GM18511 (cell line): ENCODE measurements around the gene EFNB2.

Source experiments
- ATAC-seq: cut with Tn5 transposase; IDR thresholded peaks from one replicate; pipeline ENCODE4 v1.9.1; 2021; ENCODE audit warnings: mild to moderate bottlenecking, moderate library complexity; ENCODE audit not compliant: unreplicated experiment

The EFNB2 gene

DNA sequence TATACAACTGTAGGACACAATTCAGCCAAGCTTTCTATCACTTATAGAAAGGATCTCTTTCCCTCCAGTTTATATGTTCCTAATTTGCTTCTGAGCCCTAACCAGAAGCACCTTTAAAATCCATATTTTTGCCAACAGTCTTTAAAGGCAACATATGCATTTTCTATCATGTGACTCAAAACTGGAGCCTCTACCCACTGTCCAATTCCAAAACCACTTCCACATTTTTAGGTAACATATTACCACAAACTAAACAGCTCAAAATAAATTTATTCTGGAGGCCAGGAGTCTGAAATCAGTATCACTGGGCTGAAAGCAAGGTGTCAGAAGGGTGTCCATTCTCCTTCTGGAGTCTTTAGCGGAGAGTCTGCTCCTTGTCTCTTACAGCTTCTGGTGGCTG is 15.9 kb upstream of the EFNB2 start:
- no peak for ATAC-seq

DNA sequence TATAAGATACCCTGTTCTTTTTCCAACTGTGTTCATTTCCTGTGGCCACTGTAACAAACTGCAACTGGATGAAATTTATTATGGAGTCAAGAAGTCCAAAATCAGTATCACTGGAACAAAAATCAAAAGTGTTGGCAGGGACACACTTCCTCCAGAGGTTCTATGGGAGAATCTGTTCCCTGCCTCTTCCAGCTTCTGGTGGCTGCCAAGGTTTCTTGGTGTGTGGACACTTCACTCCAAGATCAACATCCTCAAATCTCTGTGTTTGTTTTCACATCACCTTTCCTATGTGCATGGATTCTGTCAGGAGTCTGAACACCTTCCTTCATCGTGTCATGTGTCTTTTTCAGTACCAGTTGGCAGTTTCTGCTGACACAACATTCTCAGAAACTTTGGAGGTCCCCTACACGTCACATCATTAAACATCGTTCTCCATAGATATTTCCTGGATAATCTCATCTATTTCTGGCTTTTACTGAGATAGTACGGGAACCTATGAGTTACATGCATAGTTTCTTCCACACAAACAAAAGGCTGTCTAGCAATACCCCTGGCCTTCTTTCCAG is 15.2 kb upstream of the EFNB2 start:
- no peak for ATAC-seq

DNA sequence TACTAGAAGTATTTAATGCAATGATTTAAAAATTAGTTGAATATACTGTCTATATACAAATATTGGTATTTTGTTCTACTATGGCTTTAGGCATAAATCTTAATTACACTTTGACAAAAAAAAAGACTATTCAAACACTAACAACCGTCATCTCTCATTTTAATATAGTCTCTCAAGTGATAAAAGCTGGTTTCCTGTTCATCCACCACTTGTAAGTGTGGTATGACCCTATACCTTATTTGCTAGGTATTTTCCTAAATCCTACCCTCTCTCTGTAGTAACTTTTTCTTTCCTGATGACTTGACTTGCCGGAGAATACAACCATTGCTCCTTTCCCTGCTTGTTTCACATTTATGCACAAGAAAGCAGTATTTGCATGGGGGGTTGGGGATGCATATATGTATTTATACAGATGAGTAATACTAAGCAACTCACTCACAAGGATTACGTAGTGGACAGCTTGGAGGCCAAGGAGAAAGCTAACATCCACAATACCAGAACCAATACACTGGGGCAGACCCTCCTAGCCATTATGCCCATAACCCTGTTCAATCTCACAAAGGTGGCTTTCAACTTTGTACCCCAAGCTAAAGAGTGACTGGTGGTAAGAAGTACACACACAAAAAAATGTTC is 12.7 kb upstream of the EFNB2 start:
- no peak for ATAC-seq

- no peak for ATAC-seq
Observed at GRCh38 chr13:106541826-106542225, 6.4 kb upstream of the EFNB2 start.

GRCh38 chr13:106540613-106541012 is 5.2 kb upstream of the EFNB2 start:
- ATAC-seq = no peak

DNA sequence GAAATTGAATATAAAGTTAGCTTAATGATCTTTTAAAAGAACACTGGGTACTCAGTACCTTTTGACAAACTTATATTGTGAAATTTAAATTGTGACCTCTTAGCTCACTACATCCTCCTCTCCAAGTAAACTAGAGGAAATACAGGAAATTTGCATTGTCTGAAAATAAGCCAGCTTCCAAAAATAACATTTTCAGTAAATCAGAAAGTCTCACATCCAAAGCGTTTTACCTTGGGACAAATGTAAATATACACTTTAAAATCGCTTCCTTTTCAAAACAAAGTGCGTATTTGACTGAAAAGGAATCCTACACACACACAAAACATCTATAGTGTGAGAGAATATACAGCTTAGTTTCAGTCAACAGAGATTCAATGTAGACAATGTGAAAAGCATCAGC is 2.1 kb upstream of the EFNB2 start:
- no peak for ATAC-seq

DNA sequence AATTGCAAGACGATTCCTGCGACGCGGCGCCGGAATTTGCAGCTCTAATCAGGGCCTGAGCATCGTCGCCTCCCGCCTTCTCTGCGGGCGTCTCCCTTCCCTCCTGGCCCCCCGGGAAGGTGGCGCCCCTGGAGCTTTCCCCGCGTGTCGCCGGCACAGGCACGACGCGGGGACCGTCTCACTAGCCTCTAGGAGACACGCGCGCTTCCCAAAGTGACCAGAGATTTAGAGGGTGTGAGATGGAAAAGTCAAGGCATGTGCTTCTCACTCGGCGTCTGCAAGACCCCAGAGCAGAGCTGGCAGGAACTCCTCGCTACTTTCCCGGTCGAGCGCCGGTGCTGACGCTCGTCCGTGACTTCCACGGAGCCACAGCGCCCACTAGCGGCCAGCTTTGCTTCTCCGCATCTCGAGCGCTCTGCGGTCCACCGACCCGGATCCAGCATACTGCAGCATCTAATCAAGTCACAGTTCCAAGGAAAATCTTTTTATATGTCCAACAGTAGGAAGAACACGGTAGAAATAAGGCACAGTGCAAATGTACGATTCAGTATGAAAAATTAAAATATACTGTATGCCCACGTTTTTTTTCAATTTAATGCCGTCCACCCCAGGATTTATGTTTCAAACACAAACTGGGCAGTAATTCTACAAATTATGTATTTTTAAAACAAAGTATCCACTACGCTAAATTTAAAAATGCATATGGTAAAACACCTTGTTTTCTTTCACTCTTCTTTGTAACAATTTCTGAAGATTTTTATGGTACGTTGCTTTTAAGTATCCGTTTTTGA is 977 bp upstream of the EFNB2 start:
- peak; percentile 53 for ATAC-seq

DNA sequence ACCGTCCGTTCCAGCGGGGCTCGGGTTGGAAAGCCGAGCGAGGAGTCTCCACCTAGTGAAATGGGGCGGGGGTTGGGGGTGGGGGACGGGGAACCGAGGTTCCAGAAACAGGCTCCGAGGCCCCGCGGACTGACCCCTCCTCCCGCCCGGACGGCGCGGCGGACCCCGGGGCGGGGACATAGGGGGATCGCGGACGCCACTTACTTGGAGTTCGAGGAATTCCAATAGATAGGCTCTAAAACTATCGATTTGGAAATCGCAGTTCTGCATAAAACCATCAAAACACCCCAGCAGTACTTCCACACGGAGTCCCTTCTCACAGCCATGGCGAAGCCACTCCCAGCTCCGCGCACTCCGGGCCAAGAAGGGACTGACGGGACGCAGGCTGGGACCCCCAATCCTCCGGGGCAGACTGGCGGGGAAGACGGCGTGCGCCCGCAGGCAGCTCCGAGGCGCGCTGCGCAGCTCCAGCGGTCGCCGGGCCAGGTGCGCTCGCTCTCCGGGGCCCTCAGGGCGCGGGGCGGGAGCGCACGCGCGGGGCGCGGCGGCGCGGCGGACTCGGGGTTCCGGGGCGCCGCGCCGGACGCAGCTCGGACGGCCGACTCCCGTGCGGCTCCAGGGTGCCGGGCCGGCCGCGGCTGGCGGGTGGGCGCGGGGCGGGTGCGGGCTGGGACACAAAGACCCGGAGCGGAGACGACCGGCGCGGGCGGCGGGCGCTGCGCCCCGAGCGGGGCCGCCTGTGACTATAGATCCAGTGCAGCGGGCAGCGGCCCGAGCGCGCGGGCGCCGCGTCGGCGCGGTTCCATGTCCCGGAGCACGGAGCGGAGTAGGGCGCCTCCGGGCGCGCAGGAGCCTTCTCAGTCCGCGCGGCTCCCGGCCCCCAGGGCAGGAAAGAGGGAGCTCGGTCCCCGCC is 567 bp downstream of the EFNB2 start:
- peak; percentile 21 for ATAC-seq

DNA sequence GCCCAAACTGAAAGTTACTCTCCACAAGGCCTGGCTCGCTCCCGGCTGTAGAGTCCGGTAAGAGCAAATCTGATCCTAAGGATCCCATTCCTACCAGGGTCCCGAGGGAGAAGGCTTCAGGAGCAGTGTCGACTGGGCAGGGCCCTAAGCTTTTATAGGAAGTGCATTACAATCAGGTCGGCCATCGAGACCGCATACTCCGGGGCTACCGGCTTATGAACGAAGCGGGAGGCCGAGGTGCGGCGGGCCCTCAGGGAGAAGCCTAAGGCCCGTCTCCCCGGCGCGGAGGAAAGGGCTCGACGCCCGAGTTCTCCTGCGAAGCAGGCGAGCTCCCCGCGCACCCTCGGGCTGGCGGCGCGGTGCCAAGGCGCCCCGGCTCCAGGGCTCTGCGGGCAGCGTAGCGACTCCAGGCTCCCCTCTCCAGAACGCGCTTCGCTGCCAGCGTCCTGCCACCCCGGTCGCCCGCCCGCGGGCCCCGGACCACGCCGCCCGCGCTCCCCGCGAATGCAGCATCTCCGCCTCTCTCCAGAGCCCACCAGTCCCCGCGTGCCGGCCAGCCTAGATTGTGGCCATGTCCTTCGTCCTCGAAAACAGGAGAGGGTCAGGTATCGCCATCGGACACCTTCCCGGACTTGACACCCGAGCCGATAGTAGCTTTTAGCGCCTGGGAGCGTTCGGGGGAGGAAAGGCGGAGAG is 1.4 kb downstream of the EFNB2 start:
- no peak for ATAC-seq

GRCh38 chr13:106533101-106533942 is 2.1 kb downstream of the EFNB2 start:
- ATAC-seq = no peak

DNA sequence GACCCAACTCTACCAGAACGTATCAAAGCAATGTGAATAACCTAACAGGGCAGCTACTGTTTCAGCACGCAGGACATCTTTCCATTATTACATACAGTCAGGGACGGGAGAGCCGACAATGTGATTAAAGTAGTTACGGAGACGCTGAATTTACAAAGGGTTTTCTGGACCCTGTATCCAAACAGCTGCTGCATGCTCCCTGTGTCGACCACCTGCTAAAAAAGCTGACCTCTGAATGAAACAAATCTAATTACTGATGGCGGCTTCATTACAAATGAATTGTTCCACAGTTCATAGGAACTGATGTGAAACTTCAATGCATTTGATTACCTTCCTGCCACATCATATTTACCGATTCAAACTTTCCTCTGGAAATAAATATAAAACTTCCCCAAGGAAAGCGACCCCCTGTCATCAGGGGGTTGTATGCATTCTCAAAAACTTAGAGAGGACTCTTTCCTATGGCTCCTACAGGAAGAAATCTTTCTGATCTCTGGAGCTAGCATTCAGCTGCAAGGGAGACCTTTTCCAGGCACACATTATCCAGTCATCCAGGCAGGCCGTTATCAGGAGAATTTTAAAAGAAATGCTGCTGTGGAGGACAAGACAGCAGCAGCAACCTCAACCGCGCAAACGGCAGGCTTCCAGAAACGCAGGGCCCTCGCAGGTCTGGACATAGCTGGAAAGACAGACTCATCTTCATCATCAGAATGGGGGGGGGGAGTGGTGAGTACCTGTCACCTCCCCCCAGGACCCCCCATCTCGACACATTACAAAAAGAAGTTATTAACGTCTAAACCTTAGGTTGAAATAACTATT is 3.1 kb downstream of the EFNB2 start:
- no peak for ATAC-seq

- no peak for ATAC-seq
Observed at GRCh38 chr13:106530980-106531481, 4.4 kb downstream of the EFNB2 start.

DNA sequence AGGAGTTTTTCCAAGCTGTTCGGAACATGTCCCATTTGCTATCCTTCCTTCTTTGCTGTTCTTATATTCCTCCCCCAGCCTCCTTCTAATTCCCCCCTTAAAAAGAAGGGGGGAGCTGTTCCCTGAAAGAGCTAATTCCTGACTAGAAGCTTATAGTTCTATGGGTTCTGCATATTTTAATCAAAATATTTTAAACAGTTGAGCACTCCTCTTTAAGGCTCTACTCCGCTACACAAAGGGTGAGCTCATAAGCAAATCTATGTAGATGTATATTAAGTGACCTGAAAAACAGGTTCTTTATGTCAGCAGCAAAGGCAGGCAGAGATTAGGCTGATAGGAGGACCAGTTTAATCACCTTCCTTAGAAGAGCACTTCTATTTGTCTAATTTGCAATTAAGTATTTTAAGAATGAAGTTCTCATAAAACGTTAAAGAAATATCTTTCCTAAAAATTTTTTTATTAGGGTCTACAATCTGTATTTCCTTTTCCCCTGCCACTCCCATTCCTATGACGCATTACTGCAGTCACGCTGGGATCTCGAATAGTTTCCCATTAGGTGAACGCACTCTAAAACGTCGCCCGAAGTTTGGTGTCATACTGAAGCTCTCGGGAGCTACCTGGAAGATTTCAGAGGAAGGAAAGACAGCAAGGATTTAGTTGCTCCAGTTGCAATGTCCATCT is 5.2 kb downstream of the EFNB2 start:
- ATAC-seq = no peak

DNA sequence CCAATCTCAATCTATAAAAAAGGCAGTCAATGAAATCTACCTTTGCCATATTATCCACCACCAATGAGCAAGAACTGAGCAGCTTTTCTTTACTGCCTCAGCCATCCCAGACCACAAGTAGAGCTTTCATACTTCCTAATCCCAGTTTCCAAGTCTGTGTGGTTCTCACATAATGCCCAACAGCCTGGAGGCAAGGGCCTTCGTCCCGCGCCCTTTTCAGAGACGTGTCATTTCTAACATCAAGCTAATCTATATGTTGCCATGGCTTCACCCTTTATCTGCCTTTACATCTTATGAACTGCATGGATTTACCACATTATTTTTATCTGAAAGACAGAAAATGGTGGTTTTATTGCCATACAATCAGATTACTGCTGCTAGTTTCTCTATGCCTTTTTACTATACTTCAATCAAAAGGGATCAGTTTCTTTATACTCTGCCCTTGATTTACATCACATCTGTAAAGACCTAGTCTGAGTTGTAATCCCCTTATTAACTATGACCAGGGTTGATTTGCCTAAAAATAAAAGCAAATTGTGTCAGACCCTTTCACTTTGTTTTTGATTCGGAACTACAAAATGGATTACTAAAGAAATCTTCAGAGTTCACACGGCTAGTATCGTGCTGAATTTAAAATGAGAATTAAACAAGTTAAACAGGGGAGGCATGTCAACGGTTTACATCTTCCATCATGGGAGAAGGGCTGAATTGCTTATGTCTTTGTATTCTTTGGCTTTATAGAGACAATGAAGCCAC is 5.9 kb downstream of the EFNB2 start:
- ATAC-seq = no peak

- no peak for ATAC-seq
Observed at GRCh38 chr13:106528718-106529414, 6.6 kb downstream of the EFNB2 start.

DNA sequence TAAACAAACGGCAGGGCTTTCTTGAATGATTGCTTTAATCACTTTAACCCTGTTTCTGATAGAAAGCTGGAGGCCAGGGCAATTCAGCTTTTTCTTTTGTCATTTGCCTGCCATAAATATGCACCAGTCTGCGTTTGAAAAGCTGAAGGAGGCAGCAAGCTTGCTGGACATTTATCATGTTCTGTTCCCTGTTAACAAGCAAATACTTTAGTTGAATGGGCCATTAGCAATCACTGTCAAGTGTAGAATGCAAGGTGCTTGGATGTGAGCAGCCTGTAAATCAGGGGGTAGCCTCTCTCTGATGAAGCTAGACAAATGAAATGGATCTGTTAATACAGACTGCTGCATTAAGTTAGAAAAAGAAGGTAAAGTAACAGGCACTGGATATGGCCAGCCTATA is 7.6 kb downstream of the EFNB2 start:
- ATAC-seq = no peak

- no peak for ATAC-seq
Observed at GRCh38 chr13:106527445-106527801, 8.0 kb downstream of the EFNB2 start.
